HuH-7 (cell line): ENCODE data around the gene IL4R.

Experiments
- DNase-seq: peaks from one replicate; pipeline ENCODE4 v3.0.0; 2011; ENCODE audit warnings: low spot score

The IL4R gene

DNA sequence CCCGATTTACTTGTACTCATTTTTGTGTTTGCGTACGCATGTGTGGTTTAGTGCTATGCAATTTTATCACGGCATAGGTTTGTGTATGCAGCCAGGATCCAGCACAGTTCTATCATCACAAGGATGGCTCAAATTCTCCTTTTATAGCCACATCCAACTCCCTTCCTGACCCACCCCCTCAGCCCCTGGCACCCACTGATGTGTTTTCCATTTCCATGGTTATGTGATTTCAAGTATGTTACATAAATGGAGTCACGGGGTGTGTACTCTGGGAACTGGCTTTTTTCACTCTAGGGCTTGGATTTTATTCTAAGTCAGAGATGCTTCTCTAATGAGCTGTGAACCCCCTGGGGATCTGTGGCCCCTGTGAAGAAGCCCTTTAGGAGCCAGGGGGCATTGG lies 16.8 kb downstream of the IL4R start:
- no peak for DNase-seq

DNA sequence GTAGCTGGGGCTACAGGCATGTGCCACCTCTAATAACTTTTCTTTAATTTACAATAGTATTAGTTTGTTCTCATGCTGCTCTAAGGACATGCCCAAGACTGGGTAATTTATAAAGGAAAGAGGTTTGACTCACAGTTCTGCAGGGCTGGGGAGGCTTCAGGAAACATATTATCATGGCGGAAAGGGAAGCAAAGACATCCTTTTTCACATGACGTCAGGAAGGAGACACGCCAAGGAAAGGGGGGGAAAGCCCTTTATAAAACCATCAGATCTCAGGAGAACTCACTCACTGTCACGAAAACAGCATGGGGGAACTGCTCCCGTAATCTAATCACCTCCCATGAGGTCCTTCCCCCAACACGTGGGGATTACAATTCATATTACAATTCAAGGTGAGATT lies 18.3 kb downstream of the IL4R start:
- DNase-seq = no peak

DNA sequence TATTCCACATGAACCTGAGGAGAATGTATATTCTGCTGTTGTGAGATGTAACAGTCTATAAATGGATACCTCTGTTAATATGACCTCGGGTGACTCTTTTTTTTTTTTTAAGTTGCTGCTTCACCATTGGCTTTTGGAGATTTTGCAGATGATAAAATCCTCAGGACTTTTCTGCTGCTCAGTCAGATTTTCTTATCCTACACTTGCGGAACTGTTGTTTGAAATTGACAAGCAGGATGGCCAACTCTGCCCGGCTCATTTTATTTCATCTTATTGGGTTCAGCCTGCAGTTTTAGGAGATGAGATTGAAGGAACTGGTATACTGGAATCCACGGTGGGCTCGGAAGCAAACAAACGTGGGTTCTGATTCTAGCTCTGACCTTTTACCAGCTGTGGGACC lies 19.3 kb downstream of the IL4R start:
- DNase-seq = no peak

DNA sequence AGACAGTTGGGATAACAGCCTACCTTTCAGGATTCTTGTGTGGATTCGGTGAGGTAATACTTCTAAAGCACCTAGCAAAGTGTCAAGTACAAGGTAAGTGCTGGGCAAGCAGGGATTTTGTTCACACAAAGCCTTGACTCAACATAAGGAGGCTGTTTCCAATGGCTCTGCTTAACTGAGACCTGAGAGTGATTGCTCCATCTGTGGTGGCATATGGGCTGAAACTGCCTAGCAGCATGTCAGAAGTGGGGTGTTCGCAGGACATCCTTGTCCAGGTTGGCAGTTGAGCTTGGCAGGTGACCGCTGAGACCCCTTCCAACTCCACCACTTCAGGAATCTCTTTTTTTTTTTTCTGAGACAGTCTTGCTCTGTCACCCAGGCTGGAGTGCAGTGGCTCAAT lies 19.8 kb downstream of the IL4R start:
- DNase-seq = no peak

DNA sequence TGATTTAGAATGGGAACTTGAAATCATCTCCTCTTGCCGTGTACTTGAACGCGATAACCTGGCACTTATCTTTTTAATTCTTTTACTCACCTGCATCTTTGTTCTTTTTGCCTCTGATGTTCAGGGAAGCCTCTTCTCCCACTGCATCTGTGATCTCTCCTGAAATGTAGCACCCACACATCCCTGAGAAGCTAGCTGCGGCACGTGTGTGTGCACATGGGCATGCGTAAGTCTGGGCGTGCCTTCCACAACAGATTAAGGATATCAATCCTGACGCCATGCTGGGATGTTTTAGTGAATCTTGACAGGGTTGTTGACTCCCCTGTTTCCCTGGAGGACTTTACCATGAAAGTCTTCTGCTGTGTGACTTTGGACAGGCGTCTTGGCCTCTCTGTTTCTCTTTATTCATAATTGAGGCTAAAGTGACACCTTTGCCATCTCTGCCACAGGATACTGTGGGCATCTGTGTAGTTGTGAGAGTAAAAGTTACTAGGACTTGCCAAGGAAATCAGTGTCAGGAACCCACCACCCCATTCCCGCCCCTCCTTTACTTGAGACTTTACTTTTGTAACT lies 20.5 kb downstream of the IL4R start:
- DNase-seq = no peak

DNA sequence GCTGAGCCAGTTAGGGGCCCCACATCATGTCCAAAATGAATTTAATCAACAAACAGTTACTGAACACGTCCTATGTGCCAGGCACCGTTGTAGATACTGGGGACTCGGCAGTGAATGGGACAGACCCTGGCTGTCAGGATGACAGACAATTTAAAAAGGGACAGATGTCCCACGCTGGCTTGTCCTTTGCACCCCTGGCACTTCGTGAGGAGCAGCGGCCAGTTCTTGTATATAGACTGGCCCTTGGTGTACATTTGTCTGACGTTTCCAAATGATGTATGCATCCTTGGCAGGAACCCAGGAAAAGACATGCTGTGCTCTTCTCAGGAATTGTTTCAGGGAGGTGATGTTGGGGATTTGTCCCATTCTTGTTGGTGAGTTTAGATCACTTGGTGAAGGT lies 21.1 kb downstream of the IL4R start:
- no peak for DNase-seq

DNA sequence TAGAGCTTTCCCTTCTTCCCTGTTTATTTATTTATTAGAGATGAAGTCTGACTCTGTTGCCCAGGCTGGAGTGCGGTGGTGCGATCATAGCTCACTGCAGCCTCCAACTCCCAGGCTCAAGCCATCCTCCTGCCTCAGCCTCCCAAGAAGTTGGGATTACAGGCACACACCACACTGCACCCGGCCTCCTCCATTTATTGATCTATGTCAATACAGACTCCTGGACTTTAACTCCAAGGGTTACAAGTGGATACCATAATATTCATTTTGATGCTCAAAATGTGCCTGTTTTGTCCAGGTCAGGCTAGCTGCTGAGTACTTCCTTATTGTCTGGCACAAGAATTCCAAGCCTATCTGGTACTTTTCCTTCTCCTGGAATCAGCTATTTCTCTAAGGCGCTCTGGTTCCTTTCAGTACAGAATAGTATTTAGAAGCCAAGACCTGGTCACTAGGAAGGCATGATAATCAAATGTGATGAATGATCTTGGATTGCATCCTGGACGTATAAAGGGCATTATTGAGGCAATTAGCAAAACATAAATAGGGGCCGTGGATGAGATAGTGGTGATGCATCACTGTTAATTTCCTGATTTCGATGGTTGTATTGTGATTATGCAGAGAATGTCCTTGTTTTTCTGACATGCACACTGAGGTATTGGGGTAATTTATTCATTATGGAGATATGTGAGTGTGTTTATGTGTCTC lies 21.7 kb downstream of the IL4R start:
- DNase-seq = no peak

DNA sequence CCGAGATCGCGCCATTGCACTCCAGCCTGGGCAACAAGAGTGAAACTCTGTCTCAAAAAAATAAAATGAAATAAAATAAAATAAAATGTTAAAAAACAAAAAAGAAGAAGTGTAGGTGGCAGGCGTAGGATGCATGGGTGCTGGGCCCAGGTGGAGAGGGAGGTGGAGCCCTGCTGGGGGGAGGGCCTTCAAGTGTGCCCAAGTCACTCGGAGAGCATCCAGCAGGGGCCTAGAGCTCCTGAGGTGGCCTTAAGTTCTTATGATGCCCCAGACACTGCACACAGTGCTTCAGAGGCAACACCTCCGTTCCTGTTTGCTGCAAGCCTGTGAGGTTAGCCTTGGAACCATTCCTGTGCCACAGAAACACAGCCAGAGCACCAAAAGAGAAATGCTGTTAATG lies 23.2 kb downstream of the IL4R start:
- no peak for DNase-seq

DNA sequence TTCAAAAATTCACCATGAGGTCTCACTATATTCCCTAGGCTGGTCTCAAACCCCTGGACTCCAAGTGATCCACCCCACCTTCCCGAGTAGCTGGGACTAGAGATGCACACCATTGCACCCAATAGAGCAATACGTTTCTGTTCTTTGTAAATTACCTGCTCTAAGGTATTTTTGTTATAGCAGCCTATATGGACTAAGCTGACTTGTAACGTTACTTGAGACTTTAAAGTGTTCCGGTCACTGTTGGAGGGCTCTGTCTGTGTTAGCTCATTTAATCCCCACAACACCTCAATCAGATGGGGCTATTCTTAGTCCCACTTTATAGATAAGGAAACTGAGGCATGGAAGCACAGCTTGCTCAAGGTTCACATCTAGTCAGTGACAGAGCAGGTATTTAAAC lies 25.4 kb downstream of the IL4R start:
- DNase-seq = no peak

DNA sequence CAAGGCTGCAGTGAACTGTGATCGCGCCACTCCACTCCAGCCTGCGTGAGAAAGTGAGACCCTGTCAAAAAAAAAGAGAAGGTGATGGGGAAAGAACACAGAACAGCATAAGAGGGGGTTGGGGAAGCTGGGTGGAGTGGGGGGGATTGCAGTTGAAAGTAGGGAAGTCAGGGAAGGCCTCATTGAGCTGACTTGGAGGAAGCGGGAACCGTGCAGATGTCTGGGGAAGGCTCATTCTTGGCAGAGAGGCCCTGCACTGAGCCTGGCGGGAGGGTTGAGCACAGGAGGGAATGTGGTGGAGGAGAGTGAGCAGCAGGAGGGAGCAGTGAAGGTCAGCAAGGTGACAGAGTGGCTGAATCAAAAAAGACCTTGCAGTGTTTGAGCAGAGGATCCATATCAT lies 26.9 kb downstream of the IL4R start:
- DNase-seq = no peak

DNA sequence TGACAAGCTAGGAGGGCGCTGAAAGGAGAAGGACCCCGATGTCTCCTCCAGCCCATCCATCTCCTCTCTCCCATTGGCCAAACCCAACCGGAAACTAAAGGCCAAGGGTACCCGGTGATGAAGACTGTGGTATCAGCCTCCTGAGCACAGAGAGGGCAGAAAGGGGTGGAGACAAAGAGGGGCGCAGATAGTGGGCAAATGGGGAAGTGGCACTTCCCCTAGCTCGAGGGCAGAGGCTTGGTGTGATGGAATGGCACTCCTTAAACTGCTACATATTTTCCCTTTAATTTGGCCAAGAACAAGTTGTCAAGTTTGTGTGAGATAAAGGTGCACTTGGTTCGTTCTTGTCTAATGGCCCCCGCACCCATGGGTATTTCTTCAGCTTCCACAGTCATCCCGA lies 27.8 kb downstream of the IL4R start:
- no peak for DNase-seq

DNA sequence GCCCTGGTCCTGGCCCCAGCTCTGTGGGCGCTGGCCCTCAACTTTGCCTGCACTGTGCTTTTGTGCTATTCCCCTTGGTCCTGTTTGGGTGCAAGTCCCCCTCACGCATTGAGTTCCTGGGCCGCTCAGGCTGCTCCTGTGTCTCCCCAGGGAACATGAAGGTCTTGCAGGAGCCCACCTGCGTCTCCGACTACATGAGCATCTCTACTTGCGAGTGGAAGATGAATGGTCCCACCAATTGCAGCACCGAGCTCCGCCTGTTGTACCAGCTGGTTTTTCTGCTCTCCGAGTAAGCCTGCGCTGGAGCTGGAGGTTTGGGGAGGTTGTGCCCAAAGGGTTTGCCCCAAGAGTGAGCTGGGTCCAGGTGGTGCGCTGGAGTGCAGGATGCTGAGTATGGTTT lies 28.2 kb downstream of the IL4R start:
- DNase-seq = no peak

DNA sequence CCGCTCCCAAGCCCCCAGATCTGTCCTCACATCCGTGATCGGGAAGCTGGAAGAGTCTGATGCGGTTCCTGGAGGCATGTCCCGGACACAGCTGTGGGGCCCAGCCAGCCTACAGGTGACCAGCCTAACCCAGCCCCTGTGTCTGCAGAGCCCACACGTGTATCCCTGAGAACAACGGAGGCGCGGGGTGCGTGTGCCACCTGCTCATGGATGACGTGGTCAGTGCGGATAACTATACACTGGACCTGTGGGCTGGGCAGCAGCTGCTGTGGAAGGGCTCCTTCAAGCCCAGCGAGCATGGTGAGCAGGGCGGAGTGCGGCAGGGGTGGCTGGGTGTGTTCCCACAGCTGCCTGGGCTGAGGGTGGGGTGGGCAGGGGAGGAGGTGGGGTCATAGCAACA lies 30.9 kb downstream of the IL4R start:
- DNase-seq = no peak

DNA sequence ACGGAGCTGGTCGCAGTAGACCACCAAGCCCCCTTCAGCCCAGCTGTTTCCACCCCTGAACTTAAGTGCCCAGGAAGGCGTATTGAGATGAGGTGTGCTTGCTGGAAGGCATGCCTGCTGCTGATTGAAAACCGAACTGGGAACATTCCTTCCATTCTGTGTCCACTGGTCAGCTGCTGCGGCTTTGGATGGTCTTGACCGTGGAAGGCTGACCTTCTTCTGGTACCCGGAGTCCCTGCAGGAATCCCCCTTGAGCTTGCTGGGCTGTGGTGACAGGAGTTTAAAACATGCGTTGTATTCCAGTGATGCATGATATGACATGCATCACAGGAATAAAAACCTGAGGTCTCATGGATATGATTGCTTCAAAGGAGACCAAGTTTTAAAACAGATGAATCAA lies 31.4 kb downstream of the IL4R start:
- DNase-seq = no peak

DNA sequence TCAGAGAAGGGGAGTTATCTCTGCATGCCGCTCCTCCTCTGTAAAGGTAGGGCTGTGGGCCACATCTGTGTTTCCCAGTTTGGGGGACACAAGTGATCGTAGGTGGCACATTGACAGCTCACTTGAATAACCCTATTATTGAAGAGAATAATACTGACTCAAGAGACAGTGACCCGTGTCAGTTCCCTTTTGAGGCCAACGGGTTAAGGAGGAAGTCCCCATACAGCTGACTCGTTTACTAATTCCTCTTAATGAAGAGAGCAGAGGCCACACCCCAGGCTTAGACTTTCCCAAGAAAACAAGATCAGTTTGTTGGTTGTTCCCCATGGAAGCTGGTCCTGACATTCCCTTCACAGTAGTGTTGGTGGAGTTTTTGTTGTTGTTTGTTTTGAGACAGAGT lies 33.0 kb downstream of the IL4R start:
- no peak for DNase-seq

DNA sequence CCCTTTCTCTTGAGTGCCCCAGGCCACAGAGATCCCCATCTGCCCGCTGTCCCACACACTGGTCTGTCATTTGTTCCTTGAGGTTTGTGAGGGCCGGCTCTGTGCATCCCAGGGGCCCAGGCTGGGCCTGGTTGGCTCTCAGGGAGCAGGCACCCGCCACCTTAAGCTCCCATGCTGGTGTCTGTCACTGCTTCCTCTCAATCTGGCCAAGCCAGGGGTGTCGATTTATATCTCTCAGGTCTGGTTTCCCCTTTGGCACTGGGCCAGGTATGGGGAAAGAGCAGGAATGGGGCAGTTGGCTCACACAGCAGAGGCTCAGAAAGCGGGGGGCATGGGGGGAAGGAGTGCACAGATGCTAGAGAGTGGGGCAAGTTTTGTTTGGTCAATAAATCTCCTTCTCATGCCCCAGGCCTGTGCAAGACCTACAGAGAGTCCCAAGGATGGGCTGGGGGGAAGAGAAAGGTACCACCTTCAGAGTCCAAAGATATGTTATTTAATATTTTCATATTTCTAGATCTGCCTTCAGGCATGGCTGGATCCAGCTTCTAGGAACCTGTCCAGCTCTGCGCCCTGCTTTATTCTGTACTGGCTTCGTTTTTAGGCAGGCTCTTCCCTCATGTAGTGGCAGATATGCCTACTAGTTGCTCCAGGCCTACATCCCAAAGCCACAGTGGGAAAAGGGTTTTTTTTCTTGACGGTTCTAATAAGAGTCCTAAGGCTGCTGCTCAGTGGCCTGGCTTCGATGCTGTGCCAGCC lies 34.3 kb downstream of the IL4R start:
- DNase-seq = no peak

DNA sequence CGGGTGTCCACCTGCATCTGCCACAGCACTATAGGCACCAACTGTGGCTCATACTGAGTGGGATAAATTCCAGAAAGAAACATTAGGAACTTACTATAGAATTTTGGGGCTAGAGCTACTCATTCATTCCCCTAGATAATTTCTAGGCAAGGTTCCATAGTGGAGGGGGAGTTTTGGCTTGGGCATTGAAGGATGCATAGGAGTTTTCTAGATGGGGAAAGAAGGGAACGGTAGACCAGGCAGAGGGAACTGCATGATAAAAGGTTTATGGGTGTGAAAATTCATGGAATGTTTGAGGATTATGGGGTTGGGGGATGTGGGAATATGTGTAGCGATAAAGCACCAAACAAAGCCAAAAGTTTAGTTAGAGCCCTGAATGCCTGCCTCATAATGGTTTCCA lies 35.5 kb downstream of the IL4R start:
- DNase-seq = no peak

DNA sequence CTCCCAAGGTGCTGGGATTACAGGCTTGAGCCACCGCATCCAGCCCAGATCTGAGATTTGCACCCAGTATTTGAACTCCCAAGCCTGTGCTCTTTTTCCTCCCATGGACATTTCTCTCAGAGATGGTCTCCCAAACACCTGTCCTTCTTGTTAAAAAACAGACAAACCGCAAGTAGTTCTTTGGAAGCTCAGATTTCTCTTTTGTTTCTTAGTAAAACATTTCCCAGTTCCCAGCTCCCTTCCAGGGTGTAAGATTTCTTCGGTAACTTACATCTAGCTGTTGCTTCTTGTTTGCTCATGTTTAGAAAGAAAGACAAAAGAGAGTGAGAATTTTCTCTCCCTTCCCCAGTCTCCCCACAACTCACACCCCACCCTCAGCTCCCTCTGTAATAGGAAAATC lies 36.2 kb downstream of the IL4R start:
- no peak for DNase-seq

DNA sequence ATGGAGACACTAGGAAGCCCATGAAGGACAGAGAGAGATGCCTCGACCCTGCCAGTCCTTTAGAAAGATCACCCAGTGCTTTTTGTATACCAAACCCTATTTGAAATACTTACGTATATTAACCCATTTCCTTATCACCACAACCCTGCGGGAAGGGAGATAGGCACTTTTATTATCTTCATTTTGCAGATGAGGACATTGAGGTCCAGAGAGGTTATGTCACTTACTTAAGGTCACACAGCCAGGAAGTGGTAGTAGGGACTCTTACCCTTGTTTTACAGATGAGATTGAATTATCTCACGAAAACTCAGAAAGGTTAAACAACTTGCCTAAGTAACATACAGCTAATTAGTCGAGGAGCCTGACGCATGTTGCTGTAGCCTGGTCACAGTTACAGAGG lies 38.2 kb downstream of the IL4R start:
- DNase-seq = no peak

DNA sequence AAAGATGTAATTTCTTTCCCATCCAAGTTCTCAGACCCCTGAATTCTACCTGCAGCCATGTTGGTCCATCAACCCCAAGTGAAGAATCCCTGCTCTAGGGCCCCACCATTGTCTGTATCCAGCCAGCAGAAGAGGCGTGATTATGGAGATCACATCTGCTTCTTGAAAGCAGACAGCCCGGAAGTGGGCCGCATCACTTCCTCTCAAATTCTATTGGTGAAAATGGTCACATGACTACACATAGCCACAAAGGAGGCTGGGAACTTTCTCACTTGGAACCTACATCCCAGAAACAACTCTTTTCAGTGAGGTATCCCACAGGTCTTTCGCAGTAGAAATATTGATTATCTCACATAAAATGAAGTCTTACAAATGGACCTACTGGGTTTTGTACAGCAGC lies 40.1 kb downstream of the IL4R start:
- DNase-seq = no peak

DNA sequence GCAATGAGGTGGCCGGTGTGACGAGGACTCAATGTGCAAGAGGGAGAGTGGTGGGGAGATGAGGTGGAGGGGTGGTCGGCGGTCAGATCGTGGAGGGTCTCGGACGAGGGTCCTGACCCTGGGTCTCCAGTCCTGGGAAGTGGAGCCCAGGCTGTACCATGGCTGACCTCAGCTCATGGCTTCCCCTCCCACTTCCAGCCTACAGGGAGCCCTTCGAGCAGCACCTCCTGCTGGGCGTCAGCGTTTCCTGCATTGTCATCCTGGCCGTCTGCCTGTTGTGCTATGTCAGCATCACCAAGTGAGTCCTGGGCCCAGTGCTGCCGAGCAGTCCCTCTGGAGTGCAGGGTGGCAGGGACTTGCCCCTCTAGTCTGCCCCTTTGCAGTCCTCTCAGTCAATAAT lies 41.8 kb downstream of the IL4R start:
- DNase-seq = peak; percentile 41

DNA sequence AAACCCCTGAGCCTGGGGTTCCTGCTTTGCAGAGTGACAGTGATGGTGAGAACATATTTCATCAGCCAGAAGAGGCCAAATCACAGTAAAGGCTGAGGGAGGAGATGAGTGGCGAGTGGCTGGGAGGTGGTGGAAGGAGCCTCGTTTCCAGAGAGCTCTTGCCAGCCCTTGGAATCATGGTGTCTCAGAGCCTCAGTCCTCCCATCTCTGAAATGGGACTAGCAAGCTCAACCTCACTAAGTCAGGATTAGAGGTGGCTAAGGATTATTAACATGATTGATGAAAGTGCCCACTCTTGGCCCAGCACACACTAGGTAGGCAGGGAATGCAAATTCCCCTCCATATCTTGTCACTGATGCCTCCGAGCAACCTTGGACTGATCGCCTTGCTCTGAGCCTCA lies 43.0 kb downstream of the IL4R start:
- DNase-seq = no peak

DNA sequence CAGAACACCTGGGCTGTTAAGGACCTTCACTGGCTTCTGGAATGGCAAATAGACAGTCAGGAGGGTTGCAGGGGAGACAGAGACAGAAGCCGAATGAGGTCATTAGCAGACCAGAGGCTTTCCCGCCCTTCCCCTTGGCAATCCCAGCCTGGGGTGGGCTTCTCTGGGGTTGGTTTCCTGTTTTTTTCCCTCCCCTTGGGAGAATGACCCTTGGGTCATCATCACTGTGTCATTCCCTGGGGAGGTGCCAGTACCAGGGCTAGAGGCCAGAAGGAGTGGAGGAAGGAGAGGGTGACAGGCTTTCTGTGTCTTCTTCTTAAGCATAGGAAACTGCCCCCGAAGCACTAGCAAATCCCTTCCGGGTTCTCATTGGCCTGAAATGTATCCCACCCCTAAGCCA lies 45.3 kb downstream of the IL4R start:
- DNase-seq = no peak

DNA sequence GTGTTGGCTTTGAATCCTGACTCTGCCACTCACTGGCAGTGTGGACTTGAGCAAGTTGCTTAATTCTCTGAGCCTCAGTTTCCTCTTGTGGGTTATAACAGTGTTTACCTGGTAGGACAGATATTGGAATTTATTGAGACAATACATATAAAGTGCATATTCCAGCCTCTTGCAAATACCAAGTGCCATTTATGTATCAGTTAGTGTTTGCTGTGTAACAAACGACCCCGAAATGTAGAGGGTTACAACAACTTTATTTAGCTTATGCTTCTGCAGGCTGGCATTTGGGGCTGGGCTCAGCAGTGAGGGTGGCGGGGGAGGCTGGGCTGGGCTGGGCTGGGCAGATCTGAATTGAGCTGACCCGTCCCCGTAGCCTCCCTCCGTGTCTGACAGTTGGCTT lies 45.8 kb downstream of the IL4R start:
- no peak for DNase-seq
